ENCODE results near the gene B3GAT1.

DNA sequence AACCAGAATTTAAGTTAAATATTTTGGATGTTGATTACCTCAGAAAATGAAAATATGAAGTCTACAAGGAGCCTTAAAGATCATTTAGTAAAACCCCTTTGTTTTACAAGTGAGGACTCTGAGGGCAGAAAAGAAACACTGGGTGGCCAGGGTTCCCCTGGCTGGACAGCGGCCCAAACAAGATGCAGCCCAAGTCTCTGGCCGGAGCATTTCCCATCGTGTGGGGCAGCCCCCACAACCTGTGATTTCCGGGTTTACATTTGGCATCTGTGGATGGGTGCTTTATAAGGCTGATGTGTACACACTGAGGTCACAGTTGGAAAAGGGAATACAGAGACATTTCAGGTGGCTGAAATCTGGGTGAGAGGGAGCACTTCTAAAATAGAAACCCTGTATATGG lies 28.8 kb upstream of the B3GAT1 start:
- TF ChIP-seq, protein P1, sequence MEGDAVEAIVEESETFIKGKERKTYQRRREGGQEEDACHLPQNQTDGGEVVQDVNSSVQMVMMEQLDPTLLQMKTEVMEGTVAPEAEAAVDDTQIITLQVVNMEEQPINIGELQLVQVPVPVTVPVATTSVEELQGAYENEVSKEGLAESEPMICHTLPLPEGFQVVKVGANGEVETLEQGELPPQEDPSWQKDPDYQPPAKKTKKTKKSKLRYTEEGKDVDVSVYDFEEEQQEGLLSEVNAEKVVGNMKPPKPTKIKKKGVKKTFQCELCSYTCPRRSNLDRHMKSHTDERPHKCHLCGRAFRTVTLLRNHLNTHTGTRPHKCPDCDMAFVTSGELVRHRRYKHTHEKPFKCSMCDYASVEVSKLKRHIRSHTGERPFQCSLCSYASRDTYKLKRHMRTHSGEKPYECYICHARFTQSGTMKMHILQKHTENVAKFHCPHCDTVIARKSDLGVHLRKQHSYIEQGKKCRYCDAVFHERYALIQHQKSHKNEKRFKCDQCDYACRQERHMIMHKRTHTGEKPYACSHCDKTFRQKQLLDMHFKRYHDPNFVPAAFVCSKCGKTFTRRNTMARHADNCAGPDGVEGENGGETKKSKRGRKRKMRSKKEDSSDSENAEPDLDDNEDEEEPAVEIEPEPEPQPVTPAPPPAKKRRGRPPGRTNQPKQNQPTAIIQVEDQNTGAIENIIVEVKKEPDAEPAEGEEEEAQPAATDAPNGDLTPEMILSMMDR (IDR thresholded peaks at IDR 0.05; ENCODE audit: borderline replicate concordance, extremely low read depth, low read length, poor library complexity, severe bottlenecking) = no peak
- no peak for TF ChIP-seq EZH2 (IDR thresholded peaks at IDR 0.05; ENCODE audit: borderline replicate concordance, low read depth, low read length, severe bottlenecking)

Data from DND-41 (cell line).